ENCODE results near the gene ZRANB3.
"Not testable (repeated sequence)": the region's sequence is repeated elsewhere in the genome, so short reads cannot be mapped to it uniquely, and the experiment has no call there.

The ZRANB3 gene

DNA sequence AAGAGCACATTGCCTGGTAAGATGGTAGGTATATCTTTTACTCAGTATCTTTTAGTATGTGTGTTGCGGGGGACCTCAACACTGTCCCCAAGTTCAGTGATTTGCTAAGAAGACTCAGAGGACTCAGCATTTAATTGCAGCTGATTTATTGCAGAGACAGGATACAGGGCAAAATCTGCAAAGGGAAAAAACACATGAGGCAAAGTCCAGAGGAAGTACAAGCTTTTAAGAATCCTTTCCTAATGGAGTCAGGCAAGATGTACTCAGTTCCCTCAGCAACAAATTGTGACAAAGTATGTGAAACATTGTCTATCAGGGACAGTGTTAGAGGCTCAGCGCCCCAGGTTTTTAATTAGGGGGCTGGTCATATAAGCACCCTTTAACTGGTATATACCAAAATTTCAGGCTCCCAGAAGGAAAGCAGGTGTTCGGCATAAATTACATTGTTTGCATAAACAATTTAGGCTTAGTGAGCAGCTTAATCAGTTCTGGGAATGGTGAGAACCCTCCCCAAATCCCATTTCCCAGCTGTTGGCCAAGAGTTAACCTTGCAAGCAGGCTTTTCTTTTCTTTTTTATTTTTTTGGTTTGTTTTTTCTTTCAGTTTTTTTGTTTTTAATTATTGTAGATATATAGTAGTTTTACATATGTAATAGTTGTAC, 437.2 kb downstream of the ZRANB3 start:
- no peak overlapping the region for H3K4me3 ChIP-seq (ENCODE audit: low read length)
- TF ChIP-seq, protein P1, sequence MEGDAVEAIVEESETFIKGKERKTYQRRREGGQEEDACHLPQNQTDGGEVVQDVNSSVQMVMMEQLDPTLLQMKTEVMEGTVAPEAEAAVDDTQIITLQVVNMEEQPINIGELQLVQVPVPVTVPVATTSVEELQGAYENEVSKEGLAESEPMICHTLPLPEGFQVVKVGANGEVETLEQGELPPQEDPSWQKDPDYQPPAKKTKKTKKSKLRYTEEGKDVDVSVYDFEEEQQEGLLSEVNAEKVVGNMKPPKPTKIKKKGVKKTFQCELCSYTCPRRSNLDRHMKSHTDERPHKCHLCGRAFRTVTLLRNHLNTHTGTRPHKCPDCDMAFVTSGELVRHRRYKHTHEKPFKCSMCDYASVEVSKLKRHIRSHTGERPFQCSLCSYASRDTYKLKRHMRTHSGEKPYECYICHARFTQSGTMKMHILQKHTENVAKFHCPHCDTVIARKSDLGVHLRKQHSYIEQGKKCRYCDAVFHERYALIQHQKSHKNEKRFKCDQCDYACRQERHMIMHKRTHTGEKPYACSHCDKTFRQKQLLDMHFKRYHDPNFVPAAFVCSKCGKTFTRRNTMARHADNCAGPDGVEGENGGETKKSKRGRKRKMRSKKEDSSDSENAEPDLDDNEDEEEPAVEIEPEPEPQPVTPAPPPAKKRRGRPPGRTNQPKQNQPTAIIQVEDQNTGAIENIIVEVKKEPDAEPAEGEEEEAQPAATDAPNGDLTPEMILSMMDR (conservative IDR thresholded peaks at IDR 0.05; ENCODE audit: low read depth, low read length): no peak
- DNase-seq (ENCODE audit: low read depth): no peak

GRCh38 chr2:135093193-135093592, 437.8 kb downstream of the ZRANB3 start:
- no peak overlapping the region for H3K4me3 ChIP-seq (ENCODE audit: low read length)
- no peak for DNase-seq (ENCODE audit: low read depth)
- TF ChIP-seq, protein P1 (conservative IDR thresholded peaks at IDR 0.05; ENCODE audit: low read depth, low read length): no peak

DNA sequence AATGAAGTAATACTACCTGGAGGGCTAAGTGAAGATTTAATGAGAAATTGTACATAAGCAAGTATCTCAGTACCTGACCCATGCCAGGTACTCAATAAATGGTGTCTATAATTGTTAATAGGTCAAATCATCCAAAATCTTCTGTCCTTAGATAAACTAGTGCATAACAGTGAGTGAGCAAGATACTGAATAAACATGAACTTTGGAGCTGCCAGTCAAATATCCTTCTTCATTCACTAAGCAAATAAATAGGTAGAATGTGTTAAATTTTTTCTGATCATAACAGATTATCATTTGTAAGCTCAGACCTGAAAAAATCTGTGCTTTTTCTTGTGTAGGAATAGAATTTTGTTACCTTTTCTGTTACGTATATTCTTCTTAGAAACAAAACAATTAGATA, 439.3 kb downstream of the ZRANB3 start:
- no peak for DNase-seq (ENCODE audit: low read depth)
- H3K4me3 ChIP-seq (ENCODE audit: low read length): no peak overlapping the region
- TF ChIP-seq, protein P1 (conservative IDR thresholded peaks at IDR 0.05; ENCODE audit: low read depth, low read length): no peak

DNA sequence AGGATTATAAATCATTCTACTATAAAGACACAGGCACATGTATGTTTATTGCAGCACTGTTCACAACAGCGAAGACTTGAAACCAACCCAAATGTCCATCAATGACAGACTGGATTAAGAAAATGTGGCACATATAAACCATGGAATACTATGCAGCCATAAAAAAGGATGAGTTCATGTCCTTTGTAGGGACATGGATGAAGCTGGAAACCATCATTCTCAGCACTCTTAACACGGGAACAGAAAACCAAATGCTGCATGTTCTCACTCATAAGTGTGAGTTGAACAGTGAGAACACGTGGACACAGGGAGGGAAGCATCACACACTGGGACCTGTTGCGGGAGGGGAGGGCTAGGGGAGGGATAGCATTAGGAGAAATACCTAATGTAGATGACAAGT, 441.4 kb downstream of the ZRANB3 start:
- not testable (repeated sequence) for DNase-seq (ENCODE audit: low read depth); H3K4me3 ChIP-seq (ENCODE audit: low read length)

Data from retinal pigment epithelial cell (primary cell).